Stimulated activated CD4-positive, alpha-beta T cell treated with anti-CD3 and anti-CD28 coated beads, Interleukin-2, amount 100 ng/mL, for 24 hours (primary cell): ENCODE measurements around the gene EFNA5.

Experiments used
- DNase-seq, 2 donors: peaks; one replicate each; pipeline ENCODE4 v3.0.0-alpha.2; 2020

EFNA5 gene

GRCh38 chr5:107414802-107415201, 255.9 kb downstream of the EFNA5 start:
- no peak for DNase-seq

GRCh38 chr5:107413754-107414153, 257.0 kb downstream of the EFNA5 start:
- no peak for DNase-seq

- no peak for DNase-seq
These were observed 262.2 kb downstream of the EFNA5 start for GRCh38 chr5:107408564-107408963.

GRCh38 chr5:107407713-107408298, 262.9 kb downstream of the EFNA5 start:
- no peak for DNase-seq

GRCh38 chr5:107404595-107405374, 266.0 kb downstream of the EFNA5 start:
- DNase-seq = no peak

DNA sequence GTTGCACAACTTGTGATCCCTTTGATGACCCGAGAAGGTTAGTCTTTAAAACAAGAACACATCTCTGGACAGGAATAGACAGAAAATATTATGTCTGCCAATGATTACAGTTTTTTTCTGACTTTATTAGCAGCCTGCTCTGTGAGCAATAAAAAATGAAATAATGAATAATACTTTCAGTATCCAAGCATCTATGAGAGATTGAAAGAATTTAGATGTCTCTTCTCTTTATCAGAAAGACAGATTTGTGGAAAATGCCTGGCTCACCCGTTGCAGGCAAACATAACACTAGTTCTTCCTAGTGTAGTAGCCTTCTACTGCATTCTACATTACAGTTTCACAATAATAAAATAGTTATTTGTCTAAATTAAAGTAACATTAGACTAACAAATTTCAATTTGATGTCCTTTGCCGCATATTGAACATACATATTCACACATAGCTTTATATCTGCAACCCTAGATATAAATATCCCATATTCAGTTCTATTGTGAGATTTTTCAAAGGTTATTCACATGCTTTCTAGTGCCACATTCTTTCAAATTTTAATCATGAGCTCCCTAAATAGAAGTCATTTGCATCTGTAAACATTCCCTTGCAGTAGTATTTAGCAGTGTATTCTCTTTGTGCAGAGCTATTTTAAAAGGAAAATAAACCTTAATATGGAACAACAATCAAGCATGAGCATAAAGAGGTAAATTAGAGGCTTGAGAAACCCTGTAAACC, 267.3 kb downstream of the EFNA5 start:
- no peak for DNase-seq

DNA sequence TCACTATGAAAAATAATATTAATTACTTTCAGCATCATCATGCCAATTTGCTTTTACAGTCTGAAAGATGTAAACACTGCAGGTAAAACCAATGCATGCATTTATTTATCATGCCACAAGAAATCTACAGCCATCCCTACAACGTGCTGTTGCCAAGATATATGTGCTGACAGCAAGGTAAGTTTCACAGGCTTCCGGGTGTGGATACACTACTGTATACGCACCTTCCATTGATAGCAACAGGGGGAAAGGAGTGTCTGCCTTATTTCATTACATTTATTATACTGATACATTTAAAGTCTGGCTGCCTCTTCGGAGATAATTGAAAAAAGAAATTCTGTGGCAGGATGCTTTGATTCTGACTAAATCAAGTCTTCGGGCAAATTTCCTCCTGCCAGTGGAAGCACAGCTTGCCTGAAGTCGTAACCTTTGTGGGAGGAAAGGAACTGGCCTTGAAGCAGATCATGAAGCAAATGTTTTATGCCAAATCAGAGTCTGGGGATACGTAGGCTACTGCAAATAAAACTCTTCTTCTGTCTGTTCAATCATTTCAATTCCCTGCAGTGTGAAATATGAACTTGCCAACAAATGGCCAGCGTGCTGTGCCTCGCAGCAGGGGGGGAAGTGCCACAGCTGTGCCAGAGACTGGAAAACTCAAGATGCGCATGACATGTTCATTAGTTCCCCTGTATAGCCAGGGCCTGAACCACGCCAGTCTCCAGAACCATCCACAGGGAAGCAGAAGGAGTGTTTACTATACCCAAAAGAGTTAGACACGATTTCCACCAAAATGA, 268.1 kb downstream of the EFNA5 start:
- DNase-seq = no peak

GRCh38 chr5:107401470-107402122, 269.1 kb downstream of the EFNA5 start:
- no peak for DNase-seq

DNA sequence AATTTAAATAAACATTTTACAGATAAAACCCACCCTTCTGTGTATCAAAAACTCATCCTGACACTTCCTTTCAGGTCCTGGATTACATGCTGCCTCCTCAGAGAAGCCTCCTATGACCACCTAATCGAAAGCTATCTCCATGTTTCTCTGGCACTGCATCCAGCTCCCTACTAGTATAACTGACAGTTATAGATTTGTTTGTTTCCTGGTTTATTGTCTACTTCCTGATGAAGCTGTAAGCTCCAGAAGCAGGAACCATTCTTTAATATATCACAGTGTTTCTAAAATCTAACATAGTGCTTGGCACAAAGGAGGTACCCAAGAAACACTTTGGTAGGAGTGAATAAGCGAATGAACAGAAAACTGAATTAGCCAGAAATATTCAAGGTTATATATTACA, 270.4 kb downstream of the EFNA5 start:
- DNase-seq = no peak

- DNase-seq = no peak
These were observed 272.0 kb downstream of the EFNA5 start for GRCh38 chr5:107398703-107399102.

GRCh38 chr5:107396351-107396690, 274.4 kb downstream of the EFNA5 start:
- no peak for DNase-seq

GRCh38 chr5:107395632-107396350, 274.9 kb downstream of the EFNA5 start:
- DNase-seq = no peak

- DNase-seq = no peak
These were observed 276.9 kb downstream of the EFNA5 start for GRCh38 chr5:107393851-107394250.

DNA sequence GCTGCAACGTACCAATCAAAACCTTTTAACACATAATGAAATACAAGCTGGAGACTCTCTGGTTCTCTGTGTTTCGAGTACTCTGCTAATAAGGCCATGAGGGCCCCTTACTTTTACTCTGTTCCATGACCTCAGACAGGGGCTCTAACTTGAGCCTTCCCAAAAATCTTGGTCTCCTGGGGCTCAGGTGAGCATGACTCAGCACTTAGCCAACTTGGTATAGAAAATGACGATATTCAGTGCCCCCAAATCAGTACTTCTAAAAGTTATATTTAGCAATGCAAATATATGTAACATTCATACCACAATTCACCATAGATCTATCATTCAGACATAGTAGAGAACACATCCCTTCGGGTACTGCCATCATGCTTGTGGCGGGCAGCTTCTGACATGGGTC, 278.9 kb downstream of the EFNA5 start:
- DNase-seq = no peak

- DNase-seq = no peak
These were observed 281.0 kb downstream of the EFNA5 start for GRCh38 chr5:107389775-107390148.

DNA sequence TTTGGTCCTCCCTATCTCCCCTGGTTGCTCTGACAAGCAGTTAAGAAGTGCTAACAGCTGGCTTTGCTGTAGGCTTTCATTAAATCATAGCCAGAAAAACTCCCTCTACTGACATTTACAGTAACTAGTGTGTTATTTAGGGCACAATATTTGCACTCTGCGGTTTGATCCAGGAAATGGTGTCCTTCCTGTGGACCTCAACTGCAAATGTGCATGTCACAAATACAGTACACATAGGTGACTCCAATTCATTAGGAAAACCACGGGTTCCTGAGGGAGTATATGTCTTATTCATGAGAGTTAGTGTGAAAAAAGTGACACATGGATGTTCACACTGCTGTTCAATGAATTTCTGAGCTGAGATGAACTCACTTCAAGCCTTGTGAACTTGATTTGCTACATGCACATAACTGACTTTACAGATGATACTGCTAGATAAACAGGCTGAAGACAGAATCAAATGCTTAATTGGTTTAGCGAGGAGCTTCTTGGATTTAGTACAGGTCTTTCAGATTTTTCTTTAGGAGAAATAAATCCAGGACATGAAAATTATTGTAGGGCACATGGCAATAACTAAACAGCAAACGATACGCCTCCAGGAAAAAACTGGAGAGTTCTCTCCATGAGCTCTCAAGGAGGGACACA, 281.5 kb downstream of the EFNA5 start:
- DNase-seq = no peak

- DNase-seq = no peak
These were observed 282.4 kb downstream of the EFNA5 start for GRCh38 chr5:107388141-107388861.

DNA sequence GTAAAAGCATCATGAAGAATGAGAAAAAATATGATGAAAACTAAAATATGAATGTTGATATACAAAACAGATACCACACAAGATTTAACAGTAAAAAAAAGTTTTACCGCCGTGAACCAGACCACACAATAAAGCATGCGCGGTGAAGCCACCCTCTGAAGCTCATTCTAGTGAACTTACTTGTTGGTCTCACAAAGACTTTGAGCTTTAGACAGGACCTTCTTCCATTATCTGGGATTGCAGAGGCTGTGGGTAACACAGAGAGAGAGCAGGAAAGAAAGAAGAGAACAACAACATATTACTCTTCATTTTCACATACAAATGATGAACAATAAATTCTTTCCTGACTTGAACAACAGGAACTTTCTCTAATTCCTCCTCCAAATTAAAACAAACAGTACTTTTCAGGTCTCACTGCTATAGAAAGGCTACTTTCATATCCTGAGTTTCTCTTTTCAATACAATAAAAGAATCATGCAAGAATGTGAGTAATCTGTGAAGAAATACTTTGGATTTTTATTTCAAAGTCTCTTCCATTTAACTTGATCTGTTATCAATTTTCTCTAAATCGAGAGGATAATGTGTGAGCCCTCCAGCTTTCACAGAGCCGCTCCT, 283.1 kb downstream of the EFNA5 start:
- no peak for DNase-seq

GRCh38 chr5:107385708-107386107, 285.0 kb downstream of the EFNA5 start:
- no peak for DNase-seq

DNA sequence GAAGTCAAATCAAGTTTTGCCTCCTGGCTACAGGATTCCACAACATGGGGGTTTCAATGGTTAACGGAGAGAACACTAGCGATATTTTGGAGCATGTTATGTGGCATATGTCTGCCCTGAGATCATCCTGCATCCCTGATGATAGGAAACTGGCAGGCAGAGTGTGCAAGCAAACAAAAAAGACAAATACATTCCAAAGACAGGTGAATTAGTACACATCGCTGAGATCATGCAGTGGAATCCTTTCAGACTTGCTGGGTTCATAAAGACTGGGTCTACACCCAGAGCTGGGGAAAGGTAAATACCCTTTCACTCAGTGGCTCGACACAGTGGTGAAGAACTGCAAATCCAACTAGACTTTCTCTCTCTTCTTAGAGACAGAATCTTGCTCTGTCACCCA, 286.5 kb downstream of the EFNA5 start:
- DNase-seq = no peak

GRCh38 chr5:107383414-107383813, 287.3 kb downstream of the EFNA5 start:
- DNase-seq = no peak
